Measurements from ENCODE around the gene PIGT. TPM values are rescaled to one million over a fixed set of nuclear protein-coding genes. Genes with fewer than 3 reads are reported as not detected.

Gene PIGT
- total RNA-seq, 1 experiment from 2014 or later: 63.7 TPM

GRCh38 chr20:45402946-45403345, 13.0 kb upstream of the PIGT start:
- Mint-ChIP-seq H3K4me1 (peaks cover 10% of the 10 kb centered on the region), H3K36me3 (peaks cover 31% of the 10 kb centered on the region), H3K9me3 (peaks cover 45% of the 10 kb centered on the region), H3K27ac (no peak overlapping the region), H3K4me3 (no peak overlapping the region), H3K27me3 (ENCODE audit: low read depth) (peaks cover 39% of the 10 kb centered on the region)
- ATAC-seq: no peak
- ChIA-PET CTCF (interaction anchor here (1.1 to 1.4 kb wide), 2 partner anchors 34 to 40 kb away, joined by 3 to 9 read pairs; partner anchors contain the start of gene SYS1), POLR2A (no interaction called here)
- TF ChIP-seq NFATC4 (CRISPR knock-in tag; IDR thresholded peaks at IDR 0.05): no peak
- no peak for TF ChIP-seq PREB (CRISPR knock-in tag; IDR thresholded peaks at IDR 0.05; ENCODE audit: borderline replicate concordance)
- no peak for TF ChIP-seq CREB1 (CRISPR knock-in tag; IDR thresholded peaks at IDR 0.05)
- no peak for TF ChIP-seq GTF2I (CRISPR knock-in tag; conservative IDR thresholded peaks at IDR 0.05)
- no peak for TF ChIP-seq MXD4 (CRISPR knock-in tag; IDR thresholded peaks at IDR 0.05; ENCODE audit: borderline replicate concordance)
- TF ChIP-seq ZBTB43 (CRISPR knock-in tag; IDR thresholded peaks at IDR 0.05): no peak
- TF ChIP-seq ZNF512 (CRISPR knock-in tag; IDR thresholded peaks at IDR 0.05; ENCODE audit: borderline replicate concordance): no peak
- no peak for TF ChIP-seq TP53 (CRISPR knock-in tag; IDR thresholded peaks at IDR 0.05)
- TF ChIP-seq ATF3 (CRISPR knock-in tag; conservative IDR thresholded peaks at IDR 0.05): no peak
- TF ChIP-seq HMGA2 (CRISPR knock-in tag; IDR thresholded peaks at IDR 0.05): no peak
- DNase-seq (ENCODE audit: low spot score): no peak

- no peak for TF ChIP-seq RORB (CRISPR knock-in tag; IDR thresholded peaks at IDR 0.05)
- TF ChIP-seq EMX1 (CRISPR knock-in tag; IDR thresholded peaks at IDR 0.05): no peak
- no peak for TF ChIP-seq ATF6 (CRISPR knock-in tag; IDR thresholded peaks at IDR 0.05)
- TF ChIP-seq E2F5 (CRISPR knock-in tag; IDR thresholded peaks at IDR 0.05): no peak
- TF ChIP-seq USF2 (CRISPR knock-in tag; IDR thresholded peaks at IDR 0.05): no peak
- TF ChIP-seq PREB (CRISPR knock-in tag; IDR thresholded peaks at IDR 0.05; ENCODE audit: borderline replicate concordance): no peak
- no peak for TF ChIP-seq FOXK1 (CRISPR knock-in tag; IDR thresholded peaks at IDR 0.05)
- ATAC-seq (no peak), DNase-seq (ENCODE audit: low spot score) (no peak)
- Mint-ChIP-seq H3K27me3 (ENCODE audit: low read depth) (peaks cover 39% of the 10 kb centered on the region), H3K27ac (no peak overlapping the region), H3K36me3 (peaks cover 29% of the 10 kb centered on the region), H3K4me1 (peaks cover 12% of the 10 kb centered on the region), H3K4me3 (peak overlapping the region; percentile 78), H3K9me3 (peaks cover 33% of the 10 kb centered on the region)
- ChIA-PET CTCF (interaction anchor here (1.6 kb wide), 1 partner anchor 31 kb away, joined by 6 read pairs; no protein-coding TSS in a partner anchor), POLR2A (no interaction called here)
These were observed 11.5 kb upstream of the PIGT start for GRCh38 chr20:45404438-45404837.
